Skeletal muscle tissue (tissue), 4 donors: Measurements from ENCODE around the gene TCIRG1. TPM values are rescaled to one million over a fixed set of nuclear protein-coding genes. Genes with fewer than 3 reads are reported as not detected.

Experiments
- H3K27ac ChIP-seq: one replicate; pipeline ENCODE4 v1.7.0; 2013; ENCODE audit warnings: mild to moderate bottlenecking, low read depth, low read length, inconsistent platforms
- H3K27me3 ChIP-seq, 3 donors: one replicate each; pipeline ENCODE4 v1.7.0; 2013; ENCODE audit warnings: low read length in 3 of 3; ENCODE audit not compliant: control insufficient read depth in 3 of 3, insufficient read depth in 3 of 3
- H3K36me3 ChIP-seq, 3 donors: one replicate each; pipeline ENCODE4 v1.7.0; 2013; ENCODE audit warnings: low read length in 3 of 3; ENCODE audit not compliant: control insufficient read depth in 3 of 3, insufficient read depth in 3 of 3
- H3K4me1 ChIP-seq, 3 donors: one replicate each; pipeline ENCODE4 v1.7.0; 2013; ENCODE audit warnings: low read length in 3 of 3, mild to moderate bottlenecking in 3 of 3; ENCODE audit not compliant: control insufficient read depth in 3 of 3, insufficient read depth in 3 of 3
- H3K4me3 ChIP-seq, 3 donors: one replicate each; pipeline ENCODE4 v1.7.0; 2013; ENCODE audit warnings: low read length in 3 of 3
- H3K9ac ChIP-seq, 3 donors: one replicate each; pipeline ENCODE4 v1.7.0; 2013; ENCODE audit warnings: low read length in 3 of 3, mild to moderate bottlenecking in 3 of 3, moderate library complexity in 2 of 3, low read depth in 1 of 3
- H3K9me3 ChIP-seq, 3 donors: one replicate each; pipeline ENCODE4 v1.7.0; 2013; ENCODE audit warnings: low read length in 3 of 3; ENCODE audit not compliant: control insufficient read depth in 3 of 3
- total RNA-seq: library from RNA; depleted of rRNA; stranded (reverse); fragments of >200 nt; gene quantifications from one replicate; pipeline ENCODE4 v1.2.3, GENCODE V29; 2014
- donor health status: Osteomylitis.

Gene TCIRG1
- total RNA-seq, 1 donor from 2014 or later: 18.3 TPM

GRCh38 chr11:68028802-68029545 is 9.9 kb upstream of the TCIRG1 start:
- Histone ChIP-seq H3K4me1 (peaks cover 35 to 47% (median 39%) of the 10 kb centered on the region in 3 donors), H3K9ac (peak overlapping the region in 2 of 3 donors; percentile 59 to 85), H3K27ac (no peak overlapping the region), H3K4me3 (peak overlapping the region; percentile 43 to 99 (median 98)), H3K36me3 (peaks cover 14 to 20% (median 16%) of the 10 kb centered on the region in 3 donors), H3K27me3 (no peaks in the 10 kb centered on the region), H3K9me3 (no peaks in the 10 kb centered on the region)

DNA sequence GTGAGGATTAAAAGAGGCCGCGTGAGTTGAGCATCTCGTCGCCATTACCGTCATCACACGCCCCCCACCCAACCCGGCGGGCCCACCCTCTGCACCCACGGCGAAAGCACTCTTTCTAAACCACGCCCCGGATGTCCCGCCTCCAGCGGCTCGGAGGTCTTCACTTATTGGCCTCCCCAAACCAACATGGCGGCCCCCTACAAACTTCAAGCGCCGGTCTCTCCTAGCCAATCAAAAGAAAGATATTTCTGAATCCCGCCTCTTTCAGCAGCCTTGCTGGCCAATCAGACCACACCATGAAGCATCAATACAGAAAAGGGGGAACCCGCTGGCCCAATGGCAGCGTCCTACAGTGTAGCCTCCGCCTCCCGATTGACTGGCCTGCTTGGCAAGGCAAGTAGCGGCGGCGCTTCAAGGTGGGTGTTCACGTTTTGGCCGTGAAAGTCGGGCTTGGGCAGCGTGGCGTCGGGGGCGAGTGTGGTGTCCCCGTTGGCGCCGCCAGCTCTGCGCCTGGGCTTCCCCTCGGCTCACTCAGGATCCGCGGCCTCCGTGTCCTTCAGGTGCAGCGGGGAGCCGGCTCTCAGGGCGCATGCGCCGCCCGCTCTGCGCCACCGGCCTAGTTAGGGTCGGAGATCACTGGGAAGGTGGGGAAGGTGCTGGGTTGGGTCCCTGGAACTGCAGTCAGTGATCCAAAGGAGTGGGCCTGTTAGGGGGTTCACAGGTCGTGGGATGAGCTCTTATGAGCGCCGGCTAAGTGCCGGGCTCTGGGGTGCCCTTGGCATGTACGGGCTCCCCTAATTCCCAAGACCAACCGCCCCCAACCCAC is 8.3 kb upstream of the TCIRG1 start, which contains the start of gene NDUFS8:
TSS of gene NDUFS8 (plus strand) at position 364 of the 826 bp plus-strand sequence. CDS start 1,471 bp downstream, outside the sequence.
- Histone ChIP-seq H3K4me1 (peaks cover 38 to 50% (median 42%) of the 10 kb centered on the region in 3 donors), H3K27ac (peak within 1 kb of the TSS; percentile 84)

GRCh38 chr11:68031144-68031464 is 7.7 kb upstream of the TCIRG1 start:
- Histone ChIP-seq H3K4me1 (peaks cover 38 to 52% (median 42%) of the 10 kb centered on the region in 3 donors), H3K27ac (peak overlapping the region; percentile 84), H3K27me3 (no peaks in the 10 kb centered on the region), H3K4me3 (peak overlapping the region; percentile 93 to 99 (median 98)), H3K36me3 (peaks cover 12 to 23% (median 23%) of the 10 kb centered on the region in 3 donors), H3K9me3 (no peaks in the 10 kb centered on the region), H3K9ac (peak overlapping the region; percentile 98 to 99 (median 98))

More for the DNA sequence above, 8.3 kb upstream of the TCIRG1 start, which contains the start of gene NDUFS8:
- H3K9me3 ChIP-seq: no peaks in the 10 kb centered on the region
- H3K36me3 ChIP-seq: peaks cover 12 to 22% (median 21%) of the 10 kb centered on the region in 3 donors
- no peaks in the 10 kb centered on the region for H3K27me3 ChIP-seq
- peak within 1 kb of the TSS; percentile 98 to 99 (median 98) for H3K9ac ChIP-seq
- peak within 1 kb of the TSS; percentile 93 to 99 (median 98) for H3K4me3 ChIP-seq

DNA sequence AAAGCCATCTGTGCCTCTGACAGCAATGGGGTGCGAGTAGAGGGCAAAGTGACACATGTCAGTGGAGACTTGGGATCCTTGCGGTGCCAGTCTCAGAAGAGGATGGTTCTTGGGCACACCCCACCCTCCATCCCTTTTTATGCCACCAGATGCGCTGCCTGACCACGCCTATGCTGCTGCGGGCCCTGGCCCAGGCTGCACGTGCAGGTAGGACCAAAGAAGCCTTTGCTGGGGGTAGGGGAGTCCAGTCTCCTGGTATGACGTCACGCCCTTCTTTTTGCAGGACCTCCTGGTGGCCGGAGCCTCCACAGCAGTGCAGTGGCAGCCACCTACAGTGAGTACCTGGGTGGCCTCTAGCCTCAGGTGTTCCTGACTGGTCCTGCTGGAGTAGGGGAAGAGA is 6.8 kb upstream of the TCIRG1 start:
- peaks cover 12 to 27% (median 26%) of the 10 kb centered on the region in 3 donors for H3K36me3 ChIP-seq
- no peaks in the 10 kb centered on the region for H3K9me3 ChIP-seq
- H3K4me3 ChIP-seq: peak overlapping the region; percentile 93 to 99 (median 98)
- H3K27me3 ChIP-seq: no peaks in the 10 kb centered on the region
- H3K9ac ChIP-seq: peak overlapping the region in 2 of 3 donors; percentile 43 to 98
- H3K4me1 ChIP-seq: peaks cover 43 to 61% (median 51%) of the 10 kb centered on the region in 3 donors
- peak overlapping the region; percentile 84 for H3K27ac ChIP-seq

- no peaks in the 10 kb centered on the region for H3K9me3 ChIP-seq
- no peak overlapping the region for H3K4me3 ChIP-seq
- H3K9ac ChIP-seq: peak overlapping the region in 2 of 3 donors; percentile 51 to 70
- peaks cover 12 to 27% (median 26%) of the 10 kb centered on the region in 3 donors for H3K36me3 ChIP-seq
- H3K27me3 ChIP-seq: no peaks in the 10 kb centered on the region
- peaks cover 54 to 72% (median 62%) of the 10 kb centered on the region in 3 donors for H3K4me1 ChIP-seq
- H3K27ac ChIP-seq: peak overlapping the region; percentile 22
These were observed 5.7 kb upstream of the TCIRG1 start for GRCh38 chr11:68032997-68033707.

GRCh38 chr11:68033708-68034045 is 5.1 kb upstream of the TCIRG1 start:
- H3K36me3 ChIP-seq: peaks cover 12 to 27% (median 26%) of the 10 kb centered on the region in 3 donors
- H3K9ac ChIP-seq: peak overlapping the region in 2 of 3 donors; percentile 51 to 70
- H3K4me1 ChIP-seq: peaks cover 60 to 78% (median 68%) of the 10 kb centered on the region in 3 donors
- no peaks in the 10 kb centered on the region for H3K27me3 ChIP-seq
- H3K4me3 ChIP-seq: peak overlapping the region in 1 of 3 donors; percentile 29
- peak overlapping the region; percentile 22 for H3K27ac ChIP-seq
- H3K9me3 ChIP-seq: no peaks in the 10 kb centered on the region

DNA sequence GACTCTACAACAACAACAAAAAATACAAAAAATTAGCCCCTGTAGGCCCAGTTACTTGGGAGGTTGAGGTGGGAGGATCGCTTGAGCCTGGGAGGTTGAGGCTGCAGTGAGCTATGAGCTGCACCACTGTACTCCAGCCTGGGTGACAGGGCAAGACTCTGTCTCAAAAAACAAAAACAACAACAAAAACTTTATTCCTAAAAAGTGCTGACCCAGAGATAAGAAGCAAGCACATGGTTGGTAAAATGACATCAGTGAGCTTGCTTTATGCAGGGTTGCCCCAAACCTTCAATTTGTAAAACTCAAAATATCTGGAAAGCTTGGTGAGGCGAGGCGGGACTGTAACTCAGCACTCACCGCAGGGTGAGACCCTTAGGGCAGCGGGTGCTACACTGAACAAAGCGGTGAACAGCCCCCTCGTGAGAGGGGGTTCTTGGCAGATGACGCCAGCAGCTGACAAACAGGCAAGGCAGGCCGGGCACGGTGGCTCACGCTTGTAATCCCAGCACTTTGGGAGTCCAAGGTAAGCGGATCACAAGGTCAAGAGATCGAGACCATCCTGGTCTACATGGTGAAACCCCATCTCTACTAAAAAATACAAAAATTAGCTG is 3.5 kb upstream of the TCIRG1 start:
- Histone ChIP-seq H3K4me3 (no peak overlapping the region), H3K9me3 (no peaks in the 10 kb centered on the region), H3K4me1 (peaks cover 60 to 78% (median 65%) of the 10 kb centered on the region in 3 donors), H3K36me3 (peaks cover 12 to 27% (median 26%) of the 10 kb centered on the region in 3 donors), H3K9ac (no peak overlapping the region), H3K27ac (no peak overlapping the region), H3K27me3 (no peaks in the 10 kb centered on the region)

GRCh38 chr11:68036141-68036716 is 2.6 kb upstream of the TCIRG1 start:
- H3K4me3 ChIP-seq: no peak overlapping the region
- H3K27ac ChIP-seq: peak overlapping the region; percentile 79
- H3K4me1 ChIP-seq: peaks cover 63 to 79% (median 68%) of the 10 kb centered on the region in 3 donors
- peak overlapping the region in 2 of 3 donors; percentile 45 to 87 for H3K9ac ChIP-seq
- H3K9me3 ChIP-seq: no peaks in the 10 kb centered on the region
- H3K36me3 ChIP-seq: peaks cover 12 to 27% (median 26%) of the 10 kb centered on the region in 3 donors
- H3K27me3 ChIP-seq: no peaks in the 10 kb centered on the region
